ENCODE measurements around the gene BAK1. TPM values are rescaled to one million over a fixed set of nuclear protein-coding genes. Genes with fewer than 3 reads are reported as not detected.
"Not testable (repeated sequence)": the region's sequence is repeated elsewhere in the genome, so short reads cannot be mapped to it uniquely, and the experiment has no call there.

Gene BAK1
- total RNA-seq, 1 experiment from 2014 or later, result 23.7 TPM

DNA sequence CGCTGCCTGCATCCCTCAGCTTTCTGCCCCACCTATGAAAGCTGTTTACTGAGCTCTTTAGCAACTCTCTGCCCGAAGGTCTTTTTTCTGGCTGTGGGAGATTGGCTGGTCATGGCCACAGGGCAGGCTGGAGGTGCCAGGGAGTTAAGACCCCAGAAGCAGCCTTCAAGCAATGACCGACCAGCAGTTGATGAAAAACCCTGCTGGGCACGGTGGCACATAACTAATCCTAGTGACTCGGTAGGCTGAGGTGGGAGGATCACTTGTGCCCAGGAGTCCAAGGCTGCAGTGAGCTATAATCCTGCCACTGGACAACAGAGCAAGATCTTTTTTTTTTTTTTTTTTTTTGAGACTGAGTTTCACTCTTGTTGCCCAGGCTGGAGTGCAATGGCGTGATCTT is 20.7 kb upstream of the BAK1 start:
- no peak overlapping the region for H3K27ac ChIP-seq (ENCODE audit: low read length)
- no peak overlapping the region for H2AFZ ChIP-seq (ENCODE audit: low read length)
- TF ChIP-seq EZH2 (IDR thresholded peaks at IDR 0.05; ENCODE audit: low read length, unreplicated experiment) (no peak), EZH2phosphoT487 (IDR thresholded peaks at IDR 0.05; ENCODE audit: borderline replicate concordance, low read length) (no peak)
- TF ChIP-seq, protein P1, sequence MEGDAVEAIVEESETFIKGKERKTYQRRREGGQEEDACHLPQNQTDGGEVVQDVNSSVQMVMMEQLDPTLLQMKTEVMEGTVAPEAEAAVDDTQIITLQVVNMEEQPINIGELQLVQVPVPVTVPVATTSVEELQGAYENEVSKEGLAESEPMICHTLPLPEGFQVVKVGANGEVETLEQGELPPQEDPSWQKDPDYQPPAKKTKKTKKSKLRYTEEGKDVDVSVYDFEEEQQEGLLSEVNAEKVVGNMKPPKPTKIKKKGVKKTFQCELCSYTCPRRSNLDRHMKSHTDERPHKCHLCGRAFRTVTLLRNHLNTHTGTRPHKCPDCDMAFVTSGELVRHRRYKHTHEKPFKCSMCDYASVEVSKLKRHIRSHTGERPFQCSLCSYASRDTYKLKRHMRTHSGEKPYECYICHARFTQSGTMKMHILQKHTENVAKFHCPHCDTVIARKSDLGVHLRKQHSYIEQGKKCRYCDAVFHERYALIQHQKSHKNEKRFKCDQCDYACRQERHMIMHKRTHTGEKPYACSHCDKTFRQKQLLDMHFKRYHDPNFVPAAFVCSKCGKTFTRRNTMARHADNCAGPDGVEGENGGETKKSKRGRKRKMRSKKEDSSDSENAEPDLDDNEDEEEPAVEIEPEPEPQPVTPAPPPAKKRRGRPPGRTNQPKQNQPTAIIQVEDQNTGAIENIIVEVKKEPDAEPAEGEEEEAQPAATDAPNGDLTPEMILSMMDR (conservative IDR thresholded peaks at IDR 0.05; ENCODE audit: low read depth, low read length), result no peak
- intact Hi-C loops (cut with micrococcal nuclease), result no loop called here
- peaks cover 3% of the 10 kb centered on the region; the same call in 1 of the 2 replicates for H3K4me1 ChIP-seq (ENCODE audit: insufficient read depth, low read length)
- H4K20me1 ChIP-seq (ENCODE audit: low read length), result no peaks in the 10 kb centered on the region
- no peak for DNase-seq
- ChIA-PET POLR2A (ENCODE audit: unreplicated experiment) (no interaction called here), CTCF (no interaction called here)
- no peaks in the 10 kb centered on the region for H3K27me3 ChIP-seq (ENCODE audit: low read length)
- no peak overlapping the region for H3K9ac ChIP-seq (ENCODE audit: low read length)
- no TSS peak for BruUV-seq (replicated peaks)
- no peaks in the 10 kb centered on the region for H3K36me3 ChIP-seq (ENCODE audit: low read depth, low read length)
- no peaks in the 10 kb centered on the region for H3K9me3 ChIP-seq (ENCODE audit: low read length)
- H3K79me2 ChIP-seq (ENCODE audit: low read length), result no peaks in the 10 kb centered on the region
- H3F3A ChIP-seq (ENCODE audit: low read length, unreplicated experiment), result no peaks in the 10 kb centered on the region
- H3K4me3 ChIP-seq (ENCODE audit: low read length), result no peak overlapping the region
- no peaks in the 10 kb centered on the region for H3K9me2 ChIP-seq (replicated peaks; ENCODE audit: low read length)
- no peak overlapping the region for H3K4me2 ChIP-seq (ENCODE audit: low read length)
- no peak for ATAC-seq

GRCh38 chr6:33599413-33599938 is 19.4 kb upstream of the BAK1 start:
- POLR2A ChIA-PET (ENCODE audit: unreplicated experiment), result no interaction called here
- intact Hi-C loops (cut with micrococcal nuclease), result no loop called here
- no peak overlapping the region for H3K27ac ChIP-seq (ENCODE audit: low read length)
- H4K20me1 ChIP-seq (ENCODE audit: low read length), result no peaks in the 10 kb centered on the region
- no TSS peak for BruUV-seq (replicated peaks)
- H3K9me3 ChIP-seq (ENCODE audit: low read length), result no peaks in the 10 kb centered on the region
- H3K27me3 ChIP-seq (ENCODE audit: low read length), result no peaks in the 10 kb centered on the region
- peak; percentile 15 for ATAC-seq
- H2AFZ ChIP-seq (ENCODE audit: low read length), result no peak overlapping the region
- H3F3A ChIP-seq (ENCODE audit: low read length, unreplicated experiment), result no peaks in the 10 kb centered on the region
- CTCF ChIA-PET, result no interaction called here
- H3K9me2 ChIP-seq (replicated peaks; ENCODE audit: low read length), result no peaks in the 10 kb centered on the region
- no peak overlapping the region for H3K9ac ChIP-seq (ENCODE audit: low read length)
- no peaks in the 10 kb centered on the region for H3K36me3 ChIP-seq (ENCODE audit: low read depth, low read length)
- H3K79me2 ChIP-seq (ENCODE audit: low read length), result no peaks in the 10 kb centered on the region
- TF ChIP-seq EZH2 (IDR thresholded peaks at IDR 0.05; ENCODE audit: low read length, unreplicated experiment), result no peak
- TF ChIP-seq, protein P1 (conservative IDR thresholded peaks at IDR 0.05; ENCODE audit: low read depth, low read length), result no peak
- no peak for TF ChIP-seq EZH2phosphoT487 (IDR thresholded peaks at IDR 0.05; ENCODE audit: borderline replicate concordance, low read length)
- DNase-seq, result peak; percentile 36
- peaks cover 3% of the 10 kb centered on the region; the same call in 1 of the 2 replicates for H3K4me1 ChIP-seq (ENCODE audit: insufficient read depth, low read length)
- no peak overlapping the region for H3K4me2 ChIP-seq (ENCODE audit: low read length)
- no peak overlapping the region for H3K4me3 ChIP-seq (ENCODE audit: low read length)

- Histone ChIP-seq H4K20me1 (ENCODE audit: low read length) (no peaks in the 10 kb centered on the region), H3K79me2 (ENCODE audit: low read length) (no peaks in the 10 kb centered on the region), H3K9me3 (ENCODE audit: low read length) (no peaks in the 10 kb centered on the region), H3K4me3 (ENCODE audit: low read length) (no peak overlapping the region), H3F3A (ENCODE audit: low read length, unreplicated experiment) (no peaks in the 10 kb centered on the region), H3K36me3 (ENCODE audit: low read depth, low read length) (no peaks in the 10 kb centered on the region), H3K4me2 (ENCODE audit: low read length) (no peak overlapping the region), H3K9ac (ENCODE audit: low read length) (no peak overlapping the region), H3K9me2 (replicated peaks; ENCODE audit: low read length) (no peaks in the 10 kb centered on the region), H2AFZ (ENCODE audit: low read length) (no peak overlapping the region), H3K27ac (ENCODE audit: low read length) (no peak overlapping the region), H3K27me3 (ENCODE audit: low read length) (no peaks in the 10 kb centered on the region), H3K4me1 (ENCODE audit: insufficient read depth, low read length) (peaks cover 10% of the 10 kb centered on the region; the same call in 1 of the 2 replicates)
- no peak for DNase-seq
- ChIA-PET CTCF (no interaction called here), POLR2A (ENCODE audit: unreplicated experiment) (no interaction called here)
- TF ChIP-seq, protein P1 (conservative IDR thresholded peaks at IDR 0.05; ENCODE audit: low read depth, low read length), result no peak
- no peak for TF ChIP-seq EZH2phosphoT487 (IDR thresholded peaks at IDR 0.05; ENCODE audit: borderline replicate concordance, low read length)
- TF ChIP-seq EZH2 (IDR thresholded peaks at IDR 0.05; ENCODE audit: low read length, unreplicated experiment), result no peak
- no peak for ATAC-seq
- intact Hi-C loops (cut with micrococcal nuclease), result no loop called here
- no TSS peak for BruUV-seq (replicated peaks)
Measured at GRCh38 chr6:33597551-33598322, 17.7 kb upstream of the BAK1 start.

- DNase-seq; H3K9me3 ChIP-seq (ENCODE audit: low read length); H3K9ac ChIP-seq (ENCODE audit: low read length); BruUV-seq (replicated peaks); H3K27me3 ChIP-seq (ENCODE audit: low read length); ATAC-seq; H3K9me2 ChIP-seq (replicated peaks; ENCODE audit: low read length); H3K79me2 ChIP-seq (ENCODE audit: low read length); H3K4me2 ChIP-seq (ENCODE audit: low read length); H3K4me3 ChIP-seq (ENCODE audit: low read length); H3F3A ChIP-seq (ENCODE audit: low read length, unreplicated experiment); intact Hi-C loops (cut with micrococcal nuclease); H3K27ac ChIP-seq (ENCODE audit: low read length); H4K20me1 ChIP-seq (ENCODE audit: low read length); H3K36me3 ChIP-seq (ENCODE audit: low read depth, low read length); CTCF ChIA-PET; POLR2A ChIA-PET (ENCODE audit: unreplicated experiment); H2AFZ ChIP-seq (ENCODE audit: low read length): not testable (repeated sequence)
- H3K4me1 ChIP-seq (ENCODE audit: insufficient read depth, low read length), result peaks cover 12% of the 10 kb centered on the region; the same call in 1 of the 2 replicates
Measured at GRCh38 chr6:33596894-33597293, 16.8 kb upstream of the BAK1 start.

All from PC-3 (cell line).